Neural crest cell (in vitro differentiated cells): Measurements from ENCODE around the gene DNER. TPM values are rescaled to one million over a fixed set of nuclear protein-coding genes. Genes with fewer than 3 reads are reported as not detected.
"Not testable (repeated sequence)": the region's sequence is repeated elsewhere in the genome, so short reads cannot be mapped to it uniquely, and the experiment has no call there.

Experiments used
- DNase-seq: peaks from one replicate; pipeline ENCODE4 v3.0.0; 2021; ENCODE audit warnings: low read depth, mixed read lengths, low spot score
- H3K27ac Mint-ChIP-seq: one replicate; pipeline ENCODE4 v1.8.0; 2021; ENCODE audit warnings: mild to moderate bottlenecking, mixed read lengths; ENCODE audit not compliant: unreplicated experiment
- H3K27me3 Mint-ChIP-seq: 2 replicates; pipeline ENCODE4 v1.8.0; 2021; ENCODE audit warnings: low read depth, mild to moderate bottlenecking, mixed read lengths
- H3K36me3 Mint-ChIP-seq: 2 replicates; pipeline ENCODE4 v1.8.0; 2021; ENCODE audit warnings: low read depth, mild to moderate bottlenecking, mixed read lengths
- H3K4me1 Mint-ChIP-seq: 2 replicates; pipeline ENCODE4 v1.8.0; 2021; ENCODE audit warnings: mixed read lengths
- H3K4me3 Mint-ChIP-seq: one replicate; pipeline ENCODE4 v1.8.0; 2021; ENCODE audit warnings: mild to moderate bottlenecking, mixed read lengths
- H3K9me3 Mint-ChIP-seq: 2 replicates; pipeline ENCODE4 v1.8.0; 2021; ENCODE audit warnings: mixed read lengths
- CTCF ChIP-seq: fragments of 200-600 bp; sonication (generic); conservative IDR thresholded peaks from 2 replicates; pipeline ENCODE4 v1.5.0; 2021; ENCODE audit warnings: antibody characterized with exemption, mild to moderate bottlenecking
- total RNA-seq: library from RNA; stranded (reverse); gene quantifications from 2 replicates; pipeline ENCODE4 v1.2.1, GENCODE V29; 2021

DNER gene
- total RNA-seq, 1 donor from 2014 or later, result 4.1 TPM

DNA sequence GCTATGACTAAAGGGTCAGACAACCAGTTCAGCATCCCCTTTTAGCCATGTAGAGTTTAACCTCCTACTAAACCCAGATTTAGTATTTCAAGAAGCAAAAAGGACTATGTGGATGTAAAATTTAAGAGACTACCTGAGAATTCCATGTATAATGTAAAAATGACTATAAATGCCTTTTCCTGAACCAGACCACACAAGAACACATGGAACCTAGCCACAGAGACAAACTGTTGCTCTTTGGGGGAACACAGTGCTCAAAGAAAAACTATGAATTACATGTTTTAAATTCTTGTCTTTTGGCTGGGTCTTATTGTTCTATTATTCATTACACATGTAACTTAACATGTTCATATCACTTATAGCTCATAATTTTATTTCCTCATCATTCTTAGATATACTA, 192.8 kb downstream of the DNER start:
- H3K4me1 Mint-ChIP-seq, result no peaks in the 10 kb centered on the region
- H3K9me3 Mint-ChIP-seq, result no peaks in the 10 kb centered on the region
- DNase-seq, result no peak
- H3K36me3 Mint-ChIP-seq, result no peaks in the 10 kb centered on the region
- H3K4me3 Mint-ChIP-seq, result no peak overlapping the region
- H3K27me3 Mint-ChIP-seq, result no peaks in the 10 kb centered on the region
- TF ChIP-seq CTCF, result no peak
- H3K27ac Mint-ChIP-seq, result no peak overlapping the region

DNA sequence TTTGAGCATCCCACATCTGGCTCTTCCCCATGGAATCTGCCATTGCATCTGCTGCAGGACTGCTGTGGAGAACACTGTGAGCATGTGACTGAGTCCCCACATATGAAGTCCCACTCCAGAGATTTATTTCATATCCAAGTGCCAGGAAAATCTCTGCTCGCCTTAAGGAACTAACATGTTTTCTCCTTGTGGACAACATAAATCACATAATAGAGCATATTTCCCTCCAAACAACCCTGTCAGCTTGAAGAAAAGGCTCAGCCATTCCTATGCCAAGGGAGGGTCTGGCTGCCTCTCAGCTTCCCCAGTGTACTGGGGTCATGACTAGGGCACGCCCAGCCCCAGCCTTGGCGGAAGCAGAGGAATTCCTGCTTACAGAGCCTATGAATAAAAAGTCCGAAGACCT, 193.7 kb downstream of the DNER start:
- no peak overlapping the region for H3K4me3 Mint-ChIP-seq
- no peaks in the 10 kb centered on the region for H3K27me3 Mint-ChIP-seq

DNA sequence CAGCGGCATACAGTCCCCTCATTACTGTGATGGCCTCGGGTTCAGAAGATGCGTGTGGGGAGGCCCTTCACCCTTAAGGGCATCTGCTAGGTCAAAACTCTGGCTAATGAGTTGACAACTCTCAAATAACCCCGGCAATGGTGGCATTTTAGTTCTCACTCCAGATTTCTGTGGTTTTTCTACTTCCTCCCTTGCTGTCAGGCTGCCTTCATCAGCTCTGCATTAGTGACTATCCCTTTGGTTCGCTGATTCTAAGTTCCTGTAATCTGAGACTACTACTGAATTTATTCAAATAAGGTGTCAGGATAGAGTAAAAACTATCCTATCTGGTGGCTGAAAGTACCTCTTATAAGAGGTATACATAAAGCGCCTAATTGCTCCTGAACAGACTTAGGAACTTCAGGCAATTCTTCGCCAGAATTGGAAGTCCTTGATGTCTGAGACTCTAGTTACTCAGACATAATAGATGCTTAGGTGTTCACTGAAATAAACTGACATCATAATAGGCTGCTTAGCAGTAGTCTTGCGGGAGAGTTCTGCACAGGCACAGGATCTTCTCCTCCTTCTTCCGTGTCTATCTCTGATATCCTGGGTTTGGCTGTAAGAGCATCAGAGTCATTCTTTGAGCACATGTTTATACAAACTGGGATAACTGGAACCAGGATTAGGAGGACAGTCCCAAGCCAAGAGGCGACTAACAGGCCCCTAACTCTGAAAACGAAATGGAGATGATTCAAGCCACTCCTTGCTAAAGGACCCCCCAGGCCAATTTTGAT, 194.5 kb downstream of the DNER start:
- H3K4me1 Mint-ChIP-seq, result no peaks in the 10 kb centered on the region
- H3K36me3 Mint-ChIP-seq, result no peaks in the 10 kb centered on the region
- DNase-seq, result no peak
- TF ChIP-seq CTCF, result no peak
- no peak overlapping the region for H3K27ac Mint-ChIP-seq
- no peak overlapping the region for H3K4me3 Mint-ChIP-seq
- no peaks in the 10 kb centered on the region for H3K27me3 Mint-ChIP-seq
- no peaks in the 10 kb centered on the region for H3K9me3 Mint-ChIP-seq

More for the DNA sequence above, 193.7 kb downstream of the DNER start:
- Mint-ChIP-seq H3K27ac (no peak overlapping the region), H3K36me3 (no peaks in the 10 kb centered on the region), H3K4me1 (no peaks in the 10 kb centered on the region), H3K9me3 (no peaks in the 10 kb centered on the region)
- TF ChIP-seq CTCF, result no peak
- DNase-seq, result no peak

DNA sequence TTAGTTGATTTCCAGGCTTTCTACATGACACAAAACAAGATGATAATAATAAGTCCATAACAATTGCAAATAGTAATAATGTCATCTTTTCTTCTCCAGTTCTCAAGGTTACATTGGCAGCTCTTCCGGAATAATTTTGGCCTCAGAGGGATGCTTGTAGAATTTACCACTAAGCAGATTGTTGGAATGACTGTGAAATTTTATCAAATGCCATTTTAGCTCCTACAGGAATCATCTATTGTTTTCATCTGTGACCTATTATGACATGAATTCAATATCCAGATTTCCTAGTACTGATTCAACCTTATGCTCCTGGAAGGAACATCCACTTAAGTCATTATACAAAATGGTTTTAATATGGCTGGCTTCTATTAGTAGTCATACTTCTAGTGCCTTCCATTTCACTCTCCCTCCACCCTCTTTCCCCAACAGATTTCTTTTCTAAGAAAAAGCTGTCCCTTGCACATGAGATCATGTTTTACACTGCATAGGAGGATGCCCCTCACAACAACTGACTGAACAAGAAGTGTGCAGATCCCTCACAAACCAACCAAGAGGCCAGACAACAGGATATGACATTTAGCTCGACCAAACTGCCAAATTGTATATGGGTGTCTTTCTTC, 200.0 kb downstream of the DNER start:
- DNase-seq, result no peak
- Mint-ChIP-seq H3K4me3 (no peak overlapping the region), H3K9me3 (no peaks in the 10 kb centered on the region), H3K36me3 (no peaks in the 10 kb centered on the region), H3K4me1 (no peaks in the 10 kb centered on the region), H3K27ac (no peak overlapping the region), H3K27me3 (no peaks in the 10 kb centered on the region)
- no peak for TF ChIP-seq CTCF

DNA sequence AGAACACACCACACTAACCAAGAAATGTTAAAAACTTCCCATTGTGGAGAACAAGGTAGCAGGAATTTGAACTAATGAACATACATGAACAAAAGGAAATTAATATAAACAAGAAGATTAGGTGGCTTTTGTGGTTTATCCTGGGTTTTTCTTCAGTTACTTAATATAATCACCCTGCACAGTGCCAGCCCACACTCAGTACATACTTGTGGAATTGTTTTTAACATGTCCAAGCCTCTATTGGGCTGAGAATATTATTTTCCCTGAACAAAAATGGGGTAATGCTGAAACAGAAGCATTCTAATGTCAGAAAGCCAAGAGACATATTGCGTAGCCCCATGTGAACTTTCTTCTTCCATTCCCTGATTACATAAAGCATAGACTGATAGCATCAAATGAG, 202.8 kb downstream of the DNER start:
- no peaks in the 10 kb centered on the region for H3K27me3 Mint-ChIP-seq
- no peak for TF ChIP-seq CTCF
- no peak overlapping the region for H3K4me3 Mint-ChIP-seq
- H3K9me3 Mint-ChIP-seq, result no peaks in the 10 kb centered on the region
- no peaks in the 10 kb centered on the region for H3K36me3 Mint-ChIP-seq
- H3K4me1 Mint-ChIP-seq, result no peaks in the 10 kb centered on the region
- DNase-seq, result no peak
- H3K27ac Mint-ChIP-seq, result no peak overlapping the region

GRCh38 chr2:229506699-229507098, 207.7 kb downstream of the DNER start:
- DNase-seq, H3K27me3 Mint-ChIP-seq, H3K27ac Mint-ChIP-seq, H3K4me3 Mint-ChIP-seq, H3K36me3 Mint-ChIP-seq, H3K9me3 Mint-ChIP-seq, H3K4me1 Mint-ChIP-seq: not testable (repeated sequence)
